ENCODE data around the gene GINS3. TPM values are rescaled to one million over a fixed set of nuclear protein-coding genes. Genes with fewer than 3 reads are reported as not detected.
"Not testable (repeated sequence)": the region's sequence is repeated elsewhere in the genome, so short reads cannot be mapped to it uniquely, and the experiment has no call there.

The GINS3 gene
- polyA plus RNA-seq, 1 donor: 15.0 TPM

GRCh38 chr16:58385218-58385773 lies 7.0 kb upstream of the GINS3 start:
- DNase-seq: no peak

- DNase-seq: no peak
Measured at GRCh38 chr16:58389724-58390123, 2.5 kb upstream of the GINS3 start.

GRCh38 chr16:58393138-58393504 lies 850 bp downstream of the GINS3 start:
- no peak for DNase-seq

GRCh38 chr16:58396897-58397296 lies 4.6 kb downstream of the GINS3 start:
- not testable (repeated sequence) for DNase-seq

GRCh38 chr16:58399718-58400633 lies 7.7 kb downstream of the GINS3 start:
- no peak for DNase-seq

GRCh38 chr16:58401305-58401704 lies 9.0 kb downstream of the GINS3 start:
- DNase-seq: not testable (repeated sequence)

GRCh38 chr16:58402796-58403195 lies 10.5 kb downstream of the GINS3 start:
- no peak for DNase-seq

GRCh38 chr16:58409316-58409973 lies 17.2 kb downstream of the GINS3 start:
- no peak for DNase-seq

- no peak for DNase-seq
Measured at GRCh38 chr16:58411336-58411735, 19.1 kb downstream of the GINS3 start.

- no peak for DNase-seq
Measured at GRCh38 chr16:58411736-58412614, 19.7 kb downstream of the GINS3 start.

- not testable (repeated sequence) for DNase-seq
Measured at GRCh38 chr16:58412615-58412970, 20.3 kb downstream of the GINS3 start.

- DNase-seq: no peak
Measured at GRCh38 chr16:58413359-58413758, 21.1 kb downstream of the GINS3 start.

- no peak for DNase-seq
Measured at GRCh38 chr16:58415003-58415402, 22.7 kb downstream of the GINS3 start.

GRCh38 chr16:58415961-58416360 lies 23.7 kb downstream of the GINS3 start:
- not testable (repeated sequence) for DNase-seq

GRCh38 chr16:58417035-58417434 lies 24.8 kb downstream of the GINS3 start:
- DNase-seq: no peak

- DNase-seq: no peak
Measured at GRCh38 chr16:58417600-58417999, 25.3 kb downstream of the GINS3 start.

- no peak for DNase-seq
Measured at GRCh38 chr16:58418026-58418425, 25.8 kb downstream of the GINS3 start.

- no peak for DNase-seq
Measured at GRCh38 chr16:58418601-58419000, 26.3 kb downstream of the GINS3 start.

- DNase-seq: no peak
Measured at GRCh38 chr16:58419241-58419990, 27.1 kb downstream of the GINS3 start.

- DNase-seq: no peak
Measured at GRCh38 chr16:58421059-58421458, 28.8 kb downstream of the GINS3 start.

- DNase-seq: no peak
Measured at GRCh38 chr16:58421529-58421928, 29.3 kb downstream of the GINS3 start.

Data from left kidney (tissue), 2 donors.